Vagina (tissue), 2 donors: ENCODE results near the gene MOB3A. TPM values are rescaled to one million over a fixed set of nuclear protein-coding genes. Genes with fewer than 3 reads are reported as not detected.

Experiments used
- DNase-seq, 2 donors: peaks; one replicate each; pipeline ENCODE4 v3.0.0-alpha.2; 2017; ENCODE audit errors: extremely low spot score in 2 of 2
- H3K27ac ChIP-seq: fragments of 200-600 bp; sonication (generic); one replicate; pipeline ENCODE4 v1.5.1; 2019
- H3K27me3 ChIP-seq: fragments of 200-600 bp; sonication (generic); one replicate; pipeline ENCODE4 v1.5.1; 2019
- H3K36me3 ChIP-seq, 2 donors: fragments of 200-600 bp; sonication (generic); one replicate each; pipeline ENCODE4 v1.5.1; 2017 to 2019
- H3K4me1 ChIP-seq: fragments of 200-600 bp; sonication (generic); one replicate; pipeline ENCODE4 v1.5.1; 2019
- H3K4me3 ChIP-seq, 2 donors: fragments of 200-600 bp; sonication (generic); 1 replicate in 1 of 2; 2 replicates in 1 of 2; pipeline ENCODE4 v1.5.1; 2016 to 2019
- H3K9me3 ChIP-seq: fragments of 200-600 bp; sonication (generic); one replicate; pipeline ENCODE4 v1.5.1; 2019
- CTCF ChIP-seq, 3 experiments: fragments of 450-650 bp in 2 of 3; fragments of 200-600 bp in 1 of 3; sonication (generic) in 1 of 3; IDR thresholded peaks; one replicate each; pipeline ENCODE4 v1.5.1; 2017 to 2019; ENCODE audit warnings: antibody characterized with exemption in 3 of 3, mild to moderate bottlenecking in 2 of 3, moderate library complexity in 2 of 3
- POLR2A ChIP-seq, 2 donors: fragments of 450-650 bp; IDR thresholded peaks; one replicate each; pipeline ENCODE4 v1.6.1; 2017; ENCODE audit warnings: antibody characterized with exemption in 2 of 2, mild to moderate bottlenecking in 2 of 2, moderate library complexity in 2 of 2
- POLR2AphosphoS5 ChIP-seq, 2 donors: sonication (generic); formaldehyde crosslinking; IDR thresholded peaks; one replicate each; pipeline ENCODE4 v1.9.0; 2017; ENCODE audit warnings: antibody characterized with exemption in 2 of 2, mild to moderate bottlenecking in 2 of 2, low read depth in 1 of 2; ENCODE audit not compliant: insufficient read depth in 1 of 2
- intact Hi-C: fragments of 100-400 bp; cut with DNase I; formaldehyde crosslinking; loops from one replicate; pipeline ENCODE4 v1.15.1; 2023
- total RNA-seq: library from RNA; depleted of rRNA; stranded (reverse); fragments of >200 nt; gene quantifications from one replicate; pipeline ENCODE4 v1.2.3, GENCODE V29; 2016

Gene MOB3A
- total RNA-seq, 1 donor from 2014 or later: 50.6 TPM

- peak overlapping the region; percentile 99 for H3K27ac ChIP-seq
- DNase-seq: no peak
- H3K27me3 ChIP-seq: no peaks in the 10 kb centered on the region
These were observed 37.3 kb downstream of the MOB3A start for GRCh38 chr19:2058570-2059421.

GRCh38 chr19:2057484-2058469, 38.3 kb downstream of the MOB3A start:
- Histone ChIP-seq H3K4me3 (no peak overlapping the region), H3K4me1 (peaks cover 91% of the 10 kb centered on the region), H3K27me3 (no peaks in the 10 kb centered on the region), H3K27ac (peak overlapping the region; percentile 99), H3K9me3 (no peaks in the 10 kb centered on the region), H3K36me3 (no peaks in the 10 kb centered on the region)
- TF ChIP-seq CTCF (IDR thresholded peaks at IDR 0.05): no peak
- no peak for TF ChIP-seq POLR2A (IDR thresholded peaks at IDR 0.05)
- no peak for TF ChIP-seq POLR2AphosphoS5 (IDR thresholded peaks at IDR 0.05; ENCODE audit: insufficient read depth in 1 of 2, low read depth in 1 of 2)
- no peak for DNase-seq
- intact Hi-C loops: no loop called here

More at GRCh38 chr19:2058570-2059421, 37.3 kb downstream of the MOB3A start:
- no peak overlapping the region for H3K4me3 ChIP-seq
- peaks cover 82% of the 10 kb centered on the region for H3K4me1 ChIP-seq
- intact Hi-C loops: no loop called here
- H3K9me3 ChIP-seq: no peaks in the 10 kb centered on the region
- no peaks in the 10 kb centered on the region for H3K36me3 ChIP-seq
- no peak for TF ChIP-seq POLR2A (IDR thresholded peaks at IDR 0.05)
- TF ChIP-seq POLR2AphosphoS5 (IDR thresholded peaks at IDR 0.05; ENCODE audit: insufficient read depth in 1 of 2, low read depth in 1 of 2): no peak
- TF ChIP-seq CTCF (IDR thresholded peaks at IDR 0.05): no peak

- DNase-seq: no peak
- intact Hi-C loops: no loop called here
- Histone ChIP-seq H3K27me3 (no peaks in the 10 kb centered on the region), H3K27ac (peak overlapping the region; percentile 99), H3K9me3 (no peaks in the 10 kb centered on the region), H3K36me3 (no peaks in the 10 kb centered on the region), H3K4me1 (peaks cover 92% of the 10 kb centered on the region), H3K4me3 (no peak overlapping the region)
- no peak for TF ChIP-seq POLR2AphosphoS5 (IDR thresholded peaks at IDR 0.05; ENCODE audit: insufficient read depth in 1 of 2, low read depth in 1 of 2)
- TF ChIP-seq CTCF (IDR thresholded peaks at IDR 0.05): no peak
- TF ChIP-seq POLR2A (IDR thresholded peaks at IDR 0.05): no peak
These were observed 39.3 kb downstream of the MOB3A start for GRCh38 chr19:2056837-2057192.

GRCh38 chr19:2055931-2056836, 39.9 kb downstream of the MOB3A start:
- peak overlapping the region; percentile 42 to 46 for H3K4me3 ChIP-seq
- TF ChIP-seq POLR2AphosphoS5 (IDR thresholded peaks at IDR 0.05; ENCODE audit: insufficient read depth in 1 of 2, low read depth in 1 of 2) (peak in 1 of 2 donors; percentile 86), CTCF (IDR thresholded peaks at IDR 0.05) (no peak), POLR2A (IDR thresholded peaks at IDR 0.05) (peak in 1 of 2 donors; percentile 72)
- no peaks in the 10 kb centered on the region for H3K9me3 ChIP-seq
- no peaks in the 10 kb centered on the region for H3K27me3 ChIP-seq
- H3K4me1 ChIP-seq: peaks cover 96% of the 10 kb centered on the region
- peak overlapping the region; percentile 99 for H3K27ac ChIP-seq
- DNase-seq: no peak
- intact Hi-C loops: no loop called here
- H3K36me3 ChIP-seq: no peaks in the 10 kb centered on the region
